Stimulated activated naive CD8-positive, alpha-beta T cell treated with anti-CD3 and anti-CD28 coated beads, Interleukin-15, Interleukin-2, amounts not matched to agents 100 U/mL and 50 U/mL, for 24 hours (primary cell): ENCODE data around the gene MPL.

Experiments
- ATAC-seq: fragments of 150-1000 bp; cut with Tn5 transposase; one replicate; pipeline ENCODE4 v1.10.0; 2021
- DNase-seq: peaks from one replicate; pipeline ENCODE4 v3.0.0; 2021

The MPL gene

DNA sequence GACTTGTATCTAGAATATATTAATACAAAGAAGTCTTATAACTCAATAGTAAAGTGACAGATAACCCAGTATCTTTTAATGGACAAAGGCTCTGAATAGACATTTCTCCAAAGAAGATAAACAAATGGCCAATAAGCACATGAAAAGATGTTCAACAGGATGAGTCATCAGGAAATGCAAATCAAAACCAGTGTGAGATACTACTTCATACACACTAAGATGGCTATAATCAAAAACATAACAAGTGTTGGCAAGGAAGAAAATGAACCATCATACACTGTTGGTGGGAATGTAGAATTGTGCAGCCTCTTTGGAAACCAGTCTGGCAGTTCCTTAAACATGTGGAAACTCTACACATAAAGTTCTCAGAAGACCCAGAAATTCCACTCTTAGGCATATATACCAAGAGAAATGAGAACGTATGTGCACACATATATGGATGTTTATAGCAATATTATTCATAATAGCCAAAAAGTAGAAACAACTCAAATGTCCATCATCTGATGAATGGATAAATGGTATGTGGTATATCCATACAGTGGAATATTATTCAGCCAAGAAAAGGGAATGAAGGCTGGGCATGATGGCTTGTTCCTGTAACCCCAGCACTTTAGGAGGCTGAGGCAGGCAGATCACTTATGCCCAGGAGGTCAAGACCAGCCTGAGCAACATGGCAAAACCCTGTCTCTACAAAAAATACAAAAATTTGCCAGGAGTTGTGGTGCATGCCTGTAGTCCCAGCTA, 9.9 kb upstream of the MPL start:
- no peak for DNase-seq
- no peak for ATAC-seq

DNA sequence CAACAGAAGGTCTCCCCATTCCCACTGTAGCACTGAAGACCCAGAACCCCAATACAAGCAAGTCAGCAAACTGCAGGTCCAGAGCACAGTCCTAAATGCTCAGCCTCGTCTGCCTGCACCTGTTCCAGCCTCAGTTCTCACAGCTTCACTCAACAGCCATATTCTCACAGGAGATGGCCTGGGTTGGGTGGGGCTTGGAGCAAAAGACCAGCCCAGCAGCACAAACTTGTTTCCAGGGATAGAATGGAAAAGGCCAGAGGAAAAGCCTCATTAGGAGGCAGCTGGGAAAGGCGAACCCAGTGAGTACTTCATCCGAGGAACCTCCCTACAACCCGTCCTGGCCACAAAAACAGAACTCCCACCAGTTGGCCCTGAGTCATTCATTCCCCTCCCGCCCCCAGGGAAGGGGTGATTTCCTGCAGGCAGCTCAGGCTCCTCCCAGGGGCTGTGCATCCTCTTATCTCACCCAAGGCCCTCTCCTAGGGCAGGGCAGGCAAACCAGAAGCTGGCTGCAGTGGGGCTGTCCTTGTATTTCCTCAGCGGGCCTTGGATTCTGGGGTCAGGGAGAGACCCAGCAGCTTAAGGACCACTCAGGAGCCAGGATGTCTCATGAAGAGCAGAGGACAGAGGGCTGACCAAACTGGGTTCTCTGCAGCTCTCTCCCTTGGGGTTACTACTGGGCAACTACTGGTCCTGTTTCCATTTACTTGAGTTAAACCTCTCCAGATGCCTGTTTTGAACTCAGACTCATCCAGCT, 7.4 kb upstream of the MPL start:
- DNase-seq (peak; percentile 80), ATAC-seq (peak; percentile 98)

DNA sequence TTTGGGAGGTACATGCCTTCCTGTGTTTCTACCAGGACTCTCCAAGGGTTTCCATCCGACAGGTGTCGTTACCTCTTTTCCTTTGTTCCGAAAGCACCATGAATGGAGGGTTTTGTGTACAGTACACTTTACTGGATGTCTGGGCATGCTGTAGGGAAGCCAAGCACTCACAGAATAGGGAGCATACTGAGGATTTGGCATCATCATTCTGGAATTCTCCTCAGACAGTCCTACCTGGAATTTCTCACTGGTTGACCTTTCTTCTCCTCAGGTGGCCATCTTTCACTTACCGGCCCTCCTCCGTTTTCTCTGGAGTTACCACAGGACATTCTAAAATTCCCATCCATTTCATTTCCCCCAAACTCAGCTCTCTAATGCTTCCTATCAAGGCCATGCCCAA, 5.9 kb upstream of the MPL start:
- DNase-seq, result no peak
- ATAC-seq, result no peak

DNA sequence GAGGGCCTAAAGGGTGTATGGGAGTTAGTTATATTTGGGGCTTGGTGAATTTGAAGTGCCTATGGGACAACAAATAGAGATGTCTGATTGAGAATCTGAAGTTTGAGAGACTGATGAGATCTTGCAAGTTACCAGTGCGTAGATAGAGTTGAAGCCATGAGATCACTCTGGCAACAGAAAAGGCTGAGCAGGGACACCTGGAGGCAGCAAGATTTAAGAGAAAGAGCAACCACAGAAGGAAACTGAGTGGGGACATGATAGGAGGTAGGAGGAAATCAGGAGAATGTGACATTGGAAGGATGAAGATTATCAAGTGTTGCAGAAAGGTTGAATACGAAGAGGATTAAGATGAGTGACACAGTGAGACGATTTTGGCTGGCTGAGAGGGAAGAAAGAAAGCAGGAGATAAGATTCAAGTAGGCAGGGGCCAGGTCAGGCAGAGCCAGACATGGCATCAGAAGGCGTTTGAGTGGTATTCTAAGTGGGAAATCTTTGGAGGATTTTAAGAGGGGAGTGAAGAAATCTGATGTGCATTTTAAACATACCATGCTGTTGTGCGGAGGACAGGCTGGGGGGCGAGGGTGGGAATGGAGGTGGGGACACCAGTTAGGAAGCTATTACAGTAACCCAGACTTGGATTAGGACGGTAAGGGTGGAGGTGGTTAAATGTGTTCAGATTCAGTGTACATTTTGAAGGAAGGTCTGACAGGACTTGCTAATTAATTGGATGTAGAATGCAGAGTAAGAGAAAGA, 3.0 kb upstream of the MPL start:
- no peak for ATAC-seq
- no peak for DNase-seq

DNA sequence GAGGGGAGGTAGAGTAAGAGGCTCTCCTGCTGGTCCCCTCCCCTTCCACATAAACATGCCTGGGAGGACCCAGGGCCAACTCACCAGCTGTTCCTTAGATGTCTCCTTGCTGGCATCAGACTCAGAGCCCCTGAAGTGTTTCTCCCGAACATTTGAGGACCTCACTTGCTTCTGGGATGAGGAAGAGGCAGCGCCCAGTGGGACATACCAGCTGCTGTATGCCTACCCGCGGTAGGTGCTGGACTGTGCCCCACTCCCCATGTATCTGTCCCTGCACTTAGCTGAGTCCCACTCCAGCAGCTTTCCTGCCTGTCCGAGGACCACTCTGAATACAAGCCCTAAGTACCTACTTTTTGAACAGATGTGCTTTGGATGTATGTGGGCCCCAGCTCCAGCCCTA, 383 bp downstream of the MPL start:
- ATAC-seq (no peak), DNase-seq (no peak)

DNA sequence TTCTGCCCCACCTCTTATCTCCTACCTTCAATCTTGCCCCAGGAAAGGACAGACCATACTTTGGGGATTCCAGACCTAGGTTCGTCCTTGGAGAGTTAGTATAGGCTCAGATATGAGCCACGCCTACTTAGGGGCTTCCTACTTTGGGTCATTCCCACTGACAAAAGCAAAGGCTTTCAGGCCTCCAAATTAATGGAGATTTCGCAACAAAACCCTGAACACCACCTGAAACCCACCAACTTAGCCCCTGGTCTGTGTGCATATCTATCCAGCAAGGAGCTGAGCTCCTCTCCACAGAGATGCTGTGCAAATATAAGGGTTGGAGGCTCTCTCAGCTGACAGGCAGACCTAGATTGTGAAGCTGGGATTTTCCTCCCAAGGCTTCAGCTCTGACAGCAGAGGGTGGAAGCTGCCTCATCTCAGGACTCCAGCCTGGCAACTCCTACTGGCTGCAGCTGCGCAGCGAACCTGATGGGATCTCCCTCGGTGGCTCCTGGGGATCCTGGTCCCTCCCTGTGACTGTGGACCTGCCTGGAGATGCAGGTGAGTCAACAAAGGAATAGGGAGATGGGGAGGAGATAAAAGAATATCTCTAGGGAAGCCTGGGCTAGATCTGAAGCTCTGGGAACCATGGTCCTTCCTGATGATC, 2.1 kb downstream of the MPL start:
- no peak for ATAC-seq
- DNase-seq, result no peak

DNA sequence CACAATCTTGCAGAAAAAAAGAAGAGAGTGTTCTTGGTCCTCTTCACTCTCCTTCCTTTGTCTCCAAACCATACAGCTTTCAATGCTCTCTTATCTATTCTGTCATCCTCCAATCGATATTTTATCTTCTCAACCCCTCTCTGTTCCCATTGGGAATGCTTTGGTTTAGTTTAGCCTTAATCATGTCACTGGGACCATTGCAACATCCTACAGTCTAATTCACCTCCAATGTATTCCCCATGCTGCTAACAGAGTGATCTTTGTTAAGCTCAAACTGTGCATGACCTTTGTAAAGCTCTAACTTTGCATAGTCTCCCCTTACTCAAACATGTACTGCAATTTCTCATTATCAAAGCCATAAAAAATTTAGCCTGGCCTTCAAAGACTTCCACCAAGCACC, 2.9 kb downstream of the MPL start:
- DNase-seq (no peak), ATAC-seq (no peak)

DNA sequence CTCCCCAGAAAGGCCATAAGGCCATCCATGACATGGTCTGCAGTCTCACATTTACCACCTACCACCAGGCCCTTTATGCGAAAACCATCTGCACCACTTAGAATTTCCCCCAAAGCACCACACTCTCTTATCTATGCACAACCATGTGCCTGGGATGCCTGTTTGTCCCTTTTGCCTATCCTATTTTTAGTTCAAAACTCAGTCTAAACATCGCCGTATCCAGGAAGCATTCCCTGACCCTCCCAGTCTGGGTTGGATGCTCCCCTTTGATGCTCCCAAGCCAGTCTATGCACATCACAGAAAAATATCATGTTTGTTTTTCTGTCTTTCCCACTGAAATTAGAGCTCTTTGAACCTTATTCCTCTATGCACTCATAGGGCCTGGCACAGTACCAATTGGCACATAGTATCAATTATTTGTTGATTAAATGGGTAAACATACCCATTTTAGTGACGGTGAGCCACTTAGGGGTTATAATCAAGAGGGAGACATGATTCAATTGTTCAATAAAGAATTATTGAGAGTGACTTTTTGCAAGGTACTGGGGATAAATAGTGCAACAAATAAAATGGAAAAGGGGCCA, 6.7 kb downstream of the MPL start:
- no peak for DNase-seq
- ATAC-seq, result no peak

DNA sequence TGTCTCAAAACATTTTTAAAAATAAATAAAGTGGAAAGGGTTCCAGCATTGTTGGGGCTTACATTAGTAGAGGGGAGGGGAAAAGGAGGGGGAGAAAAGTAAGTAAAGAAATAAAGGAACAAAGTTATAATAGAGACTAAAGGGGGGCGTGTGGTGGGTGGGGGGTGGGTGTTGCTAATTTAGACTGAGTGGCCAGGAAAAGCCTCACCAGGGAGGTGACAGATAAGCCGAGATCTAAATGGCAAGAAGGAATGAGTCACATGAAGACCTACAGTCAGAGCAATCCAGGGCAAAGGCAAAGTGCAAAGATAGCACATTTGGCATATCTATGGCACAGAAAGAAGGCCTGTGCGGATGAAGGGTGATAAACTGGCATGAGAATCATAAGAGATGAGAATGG, 7.5 kb downstream of the MPL start:
- ATAC-seq (peak; percentile 55), DNase-seq (no peak)

DNA sequence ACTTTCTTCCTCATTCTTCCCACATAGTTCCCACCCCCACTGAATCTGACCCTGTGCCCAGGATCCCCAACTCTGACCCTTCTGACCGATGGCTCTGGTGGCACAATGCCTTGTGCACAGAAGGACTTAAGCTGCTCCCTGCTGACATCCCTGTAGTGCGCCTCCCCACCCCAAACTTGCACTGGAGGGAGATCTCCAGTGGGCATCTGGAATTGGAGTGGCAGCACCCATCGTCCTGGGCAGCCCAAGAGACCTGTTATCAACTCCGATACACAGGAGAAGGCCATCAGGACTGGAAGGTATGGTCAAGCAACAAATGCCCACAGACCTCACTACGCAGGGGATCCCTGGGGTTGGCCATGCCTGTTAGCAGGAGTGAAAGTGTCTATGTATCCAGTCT, 9.0 kb downstream of the MPL start:
- DNase-seq (no peak), ATAC-seq (no peak)

DNA sequence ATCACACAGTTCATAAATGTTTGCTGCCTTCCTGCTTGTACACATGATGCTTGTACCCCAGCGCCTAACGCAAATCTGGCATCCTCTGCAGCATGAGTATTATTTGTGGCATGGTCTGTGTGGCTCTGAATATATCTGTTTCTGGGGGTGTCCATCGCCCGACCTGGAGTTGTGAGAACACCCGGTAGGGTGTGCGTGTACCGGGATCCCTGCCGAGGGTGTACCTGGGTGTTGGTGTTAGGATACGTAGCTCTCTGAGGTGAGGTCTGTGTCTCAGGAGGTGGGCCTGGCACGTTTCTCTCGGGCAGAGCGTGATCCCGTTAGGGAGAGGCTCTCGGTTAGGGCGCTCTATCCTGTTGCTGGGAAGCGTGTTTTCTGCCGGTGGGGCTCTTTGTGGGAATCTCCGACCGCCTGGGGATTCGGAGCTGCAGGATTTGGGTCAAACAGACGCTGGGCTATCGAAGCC, 10.8 kb downstream of the MPL start:
- no peak for DNase-seq
- ATAC-seq, result no peak

DNA sequence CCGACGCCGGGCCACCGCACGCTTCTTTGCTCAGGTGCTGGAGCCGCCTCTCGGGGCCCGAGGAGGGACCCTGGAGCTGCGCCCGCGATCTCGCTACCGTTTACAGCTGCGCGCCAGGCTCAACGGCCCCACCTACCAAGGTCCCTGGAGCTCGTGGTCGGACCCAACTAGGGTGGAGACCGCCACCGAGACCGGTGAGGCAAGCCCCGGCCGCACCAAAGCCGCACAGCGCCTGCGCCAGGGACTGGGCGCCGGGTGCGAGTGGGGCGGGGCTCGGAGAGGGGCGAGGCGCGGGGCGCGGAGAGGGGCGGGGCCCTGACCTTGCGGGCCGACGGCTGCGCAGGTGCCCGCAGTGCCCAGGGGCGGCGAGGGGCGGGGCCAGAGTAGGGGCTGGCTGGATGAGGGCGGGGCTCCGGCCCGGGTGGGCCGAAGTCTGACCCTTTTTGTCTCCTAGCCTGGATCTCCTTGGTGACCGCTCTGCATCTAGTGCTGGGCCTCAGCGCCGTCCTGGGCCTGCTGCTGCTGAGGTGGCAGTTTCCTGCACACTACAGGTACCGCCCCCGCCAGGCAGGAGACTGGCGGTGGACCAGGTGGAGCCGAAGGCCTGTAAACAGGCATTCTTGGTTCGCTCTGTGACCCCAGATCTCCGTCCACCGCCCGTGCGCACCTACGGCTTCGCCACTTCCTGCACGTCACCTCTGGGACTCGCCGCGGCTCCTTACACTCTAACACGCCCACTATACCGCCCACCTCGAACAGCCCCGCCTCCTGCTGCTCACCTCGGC, 11.4 kb downstream of the MPL start:
- peak; percentile 61 for DNase-seq
- ATAC-seq, result peak; percentile 53

DNA sequence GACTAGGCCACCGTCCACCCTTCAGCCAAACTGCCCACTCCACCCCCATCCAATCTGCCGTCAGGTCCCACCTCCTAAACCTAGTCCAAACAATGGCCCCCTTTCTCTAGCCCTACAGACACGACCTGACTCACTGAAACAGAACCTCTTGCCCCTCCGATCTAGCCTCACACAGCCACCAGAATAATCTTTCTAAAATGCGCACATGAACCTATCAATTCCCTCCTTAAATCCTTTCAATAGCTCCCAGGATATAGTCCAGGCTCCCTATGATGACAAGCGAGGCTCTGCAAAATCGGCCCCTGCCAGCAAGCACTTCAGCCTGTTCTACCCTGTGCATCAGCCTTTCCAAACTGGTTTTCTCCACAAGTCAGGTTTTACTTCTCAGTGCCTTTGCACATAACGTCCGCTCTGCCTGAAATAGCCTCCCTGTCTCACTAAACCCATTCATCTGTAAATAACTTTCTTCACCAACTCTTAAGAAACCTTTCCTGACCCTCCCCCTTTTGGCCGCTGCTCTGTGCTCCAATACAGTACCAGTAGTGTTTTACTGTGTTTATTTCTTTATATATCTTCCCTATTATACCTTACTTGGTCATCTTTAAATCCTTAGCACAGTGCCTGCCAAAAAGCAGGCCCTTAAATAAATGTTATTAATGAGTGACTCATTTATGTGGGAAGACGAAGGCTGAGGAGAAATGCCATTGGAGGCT, 12.1 kb downstream of the MPL start:
- ATAC-seq (no peak), DNase-seq (no peak)

DNA sequence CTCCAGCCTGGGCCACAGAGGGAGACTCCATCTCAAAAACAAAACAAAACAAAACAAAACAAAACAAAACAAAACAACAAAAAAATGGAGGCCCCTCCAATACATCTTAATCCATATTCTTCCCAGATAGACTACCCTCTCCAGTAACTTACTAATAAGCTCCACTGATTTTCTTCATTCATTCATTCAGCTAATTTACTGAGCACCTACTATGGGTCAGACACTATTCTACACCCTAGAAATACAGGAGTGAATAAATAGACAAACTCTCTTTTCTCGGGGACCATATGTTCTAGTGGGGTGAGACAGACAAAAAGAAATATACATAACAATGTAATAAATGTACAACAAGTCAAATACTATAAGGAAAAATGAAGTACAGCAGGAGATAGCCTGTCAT, 13.4 kb downstream of the MPL start:
- ATAC-seq (no peak), DNase-seq (no peak)

DNA sequence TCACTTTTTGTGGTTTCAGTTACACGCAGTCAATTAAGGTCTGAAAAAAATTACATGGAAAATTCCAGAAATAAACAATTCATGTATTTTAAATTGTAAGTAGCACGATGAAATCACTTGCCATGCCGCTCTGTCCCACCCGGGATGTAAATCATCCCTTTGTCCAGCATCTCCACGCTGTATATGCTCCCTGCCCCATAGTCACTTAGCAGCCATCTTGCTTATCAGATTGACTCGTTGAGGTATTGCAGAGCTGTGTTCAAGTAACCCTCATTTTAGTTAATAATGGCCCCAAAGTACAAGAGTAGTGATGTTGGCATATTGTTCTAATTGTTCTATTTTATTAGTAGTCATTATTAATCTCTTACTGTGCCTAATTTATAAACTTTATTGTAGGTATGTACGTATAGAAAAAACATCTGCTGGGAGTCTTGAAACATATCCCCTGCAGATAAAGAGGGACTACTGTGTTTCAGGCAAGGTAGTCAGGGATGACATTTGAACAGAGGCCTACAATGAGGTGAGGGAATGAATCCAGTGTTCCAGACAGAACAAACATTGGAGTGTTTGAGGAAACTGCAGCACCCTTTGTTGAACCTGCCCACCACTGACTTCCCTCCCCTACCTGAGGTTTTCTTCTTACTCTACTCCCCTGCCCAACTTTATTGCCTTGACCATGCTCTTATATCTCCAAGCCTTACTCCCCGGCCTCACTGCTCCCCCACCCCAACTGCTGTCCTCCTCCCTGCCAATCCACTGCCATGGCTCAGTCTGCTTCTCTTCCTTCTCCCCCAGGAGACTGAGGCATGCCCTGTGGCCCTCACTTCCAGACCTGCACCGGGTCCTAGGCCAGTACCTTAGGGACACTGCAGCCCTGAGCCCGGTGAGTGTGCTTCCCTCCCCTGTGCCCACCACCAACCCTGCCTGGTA, 14.1 kb downstream of the MPL start:
- no peak for ATAC-seq
- no peak for DNase-seq

DNA sequence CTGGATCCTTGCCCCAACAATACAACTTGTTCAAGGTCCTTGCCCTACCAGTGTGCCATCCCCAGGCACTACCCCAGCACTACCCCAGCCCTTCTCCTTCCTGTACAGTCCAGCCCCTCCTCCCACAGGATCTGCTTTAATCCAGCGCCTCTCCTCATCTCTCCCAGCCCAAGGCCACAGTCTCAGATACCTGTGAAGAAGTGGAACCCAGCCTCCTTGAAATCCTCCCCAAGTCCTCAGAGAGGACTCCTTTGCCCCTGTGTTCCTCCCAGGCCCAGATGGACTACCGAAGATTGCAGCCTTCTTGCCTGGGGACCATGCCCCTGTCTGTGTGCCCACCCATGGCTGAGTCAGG, 14.7 kb downstream of the MPL start:
- DNase-seq, result no peak
- no peak for ATAC-seq

DNA sequence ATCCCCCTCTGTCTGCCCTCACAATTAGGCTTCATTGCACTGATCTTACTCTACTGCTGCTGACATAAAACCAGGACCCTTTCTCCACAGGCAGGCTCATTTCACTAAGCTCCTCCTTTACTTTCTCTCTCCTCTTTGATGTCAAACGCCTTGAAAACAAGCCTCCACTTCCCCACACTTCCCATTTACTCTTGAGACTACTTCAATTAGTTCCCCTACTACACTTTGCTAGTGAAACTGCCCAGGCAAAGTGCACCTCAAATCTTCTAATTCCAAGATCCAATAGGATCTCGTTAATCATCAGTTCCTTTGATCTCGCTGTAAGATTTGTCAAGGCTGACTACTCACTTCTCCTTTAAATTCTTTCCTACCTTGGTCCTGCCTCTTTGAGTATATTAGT, 15.3 kb downstream of the MPL start:
- DNase-seq (no peak), ATAC-seq (no peak)

DNA sequence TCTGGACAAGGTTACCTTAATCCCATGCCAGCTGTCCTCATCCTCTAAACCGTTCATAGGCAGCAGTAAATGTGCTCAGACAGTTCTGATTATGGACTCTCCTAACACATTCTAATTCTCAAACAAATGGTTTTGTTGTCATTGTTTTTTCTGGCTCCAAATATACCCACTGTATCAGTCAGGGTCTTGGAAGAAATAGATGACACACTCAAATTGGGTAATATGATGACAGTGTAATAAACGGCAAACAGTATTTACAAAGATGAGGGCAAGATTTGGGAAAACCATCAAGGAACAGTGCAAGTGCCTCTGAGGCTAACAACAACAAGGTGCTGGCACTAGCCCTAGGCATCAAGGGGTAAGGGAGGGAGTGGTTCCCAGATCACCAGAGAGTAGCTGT, 16.9 kb downstream of the MPL start:
- ATAC-seq (no peak), DNase-seq (no peak)

DNA sequence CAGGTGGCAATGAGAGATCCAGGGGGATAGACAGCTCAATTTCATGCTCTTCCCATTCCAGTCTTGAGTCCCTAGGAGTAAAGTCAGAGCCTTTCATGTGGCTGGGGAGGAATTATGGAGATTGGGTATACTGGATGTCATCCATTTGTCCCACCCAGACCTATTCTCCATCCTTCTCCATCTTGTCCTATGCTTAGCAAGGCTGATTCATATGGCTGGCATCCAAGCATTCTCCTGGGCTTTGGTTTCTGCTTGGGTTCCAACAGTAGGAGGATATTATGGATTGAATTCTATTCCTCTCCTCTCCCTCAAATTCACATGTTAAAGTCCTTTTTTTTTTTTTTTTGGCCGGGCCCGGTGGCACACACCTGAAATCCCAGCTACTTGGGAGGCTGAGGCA, 17.3 kb downstream of the MPL start:
- ATAC-seq (no peak), DNase-seq (no peak)

DNA sequence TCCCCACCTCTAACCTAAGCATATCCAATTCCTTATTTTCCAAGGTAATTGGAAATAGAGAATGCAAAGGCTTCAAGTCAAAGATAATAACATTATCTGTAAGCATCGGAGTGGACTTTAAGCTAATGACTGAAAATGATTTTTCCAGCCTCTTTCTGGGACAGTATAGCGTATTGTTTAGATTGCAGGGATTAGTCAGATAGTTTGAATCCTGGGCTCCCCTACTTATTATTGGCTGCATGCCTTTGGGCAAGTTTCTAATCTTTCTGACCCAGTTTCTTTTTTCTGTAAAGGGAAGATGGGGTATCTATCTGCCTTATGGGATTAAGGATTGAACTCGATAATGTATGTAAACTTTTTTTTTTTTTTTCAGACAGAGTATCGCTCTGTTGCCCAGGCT, 19.6 kb downstream of the MPL start:
- no peak for ATAC-seq
- no peak for DNase-seq
